Right lobe of liver (tissue), 4 donors: ENCODE measurements around the gene ALG9.

Source experiments
- CTCF ChIP-seq, 4 donors: fragments of 200-600 bp in 3 of 4; fragments of 450-650 bp in 1 of 4; IDR thresholded peaks; one replicate each; pipeline versions ENCODE4 v1.5.1 to v1.8.0; 2016 to 2022; ENCODE audit warnings: antibody characterized with exemption in 4 of 4, mild to moderate bottlenecking in 2 of 4
- POLR2A ChIP-seq: fragments of 450-650 bp; IDR thresholded peaks from one replicate; pipeline ENCODE4 v1.6.1; 2017; ENCODE audit warnings: antibody characterized with exemption, mild to moderate bottlenecking
- donor health status: DM: no; HTN: no; CAD: no.
- donor health status: DM: no; HTN: no; CAD: no.
- donor health status: DM: no; HTN: yes; CAD: no.

GRCh38 chr11:111801135-111801534 is 70.2 kb downstream of the ALG9 start:
- TF ChIP-seq CTCF (IDR thresholded peaks at IDR 0.05) (no peak), POLR2A (no peak)
